HG02884 (cell line): ENCODE data around the gene ESPNL.
"Not testable (repeated sequence)": the region's sequence is repeated elsewhere in the genome, so short reads cannot be mapped to it uniquely, and the experiment has no call there.

Experiments
- ATAC-seq: cut with Tn5 transposase; IDR thresholded peaks from one replicate; pipeline ENCODE4 v1.9.1; 2021; ENCODE audit warnings: mild to moderate bottlenecking, moderate library complexity; ENCODE audit not compliant: unreplicated experiment

The ESPNL gene

DNA sequence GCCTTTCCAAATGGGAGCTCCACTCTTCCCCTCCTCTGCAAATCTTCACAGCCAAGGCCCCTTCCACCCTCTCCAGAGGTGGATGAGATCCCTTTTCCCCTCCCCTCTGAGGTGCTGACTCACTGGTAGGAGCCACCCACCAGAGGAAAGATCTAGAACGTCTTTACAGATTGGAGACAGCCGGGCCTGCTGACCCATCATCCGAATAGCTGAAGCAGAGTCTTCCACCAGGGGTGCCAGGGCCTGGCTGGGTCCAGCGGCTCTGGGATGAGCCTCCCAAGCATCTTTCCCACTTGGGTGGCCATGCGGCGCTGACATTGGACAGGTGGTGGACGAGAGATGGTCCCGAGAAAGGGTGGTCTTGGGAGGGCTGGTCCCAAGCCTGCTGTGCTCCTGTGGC, 67.6 kb downstream of the ESPNL start:
- ATAC-seq: no peak

DNA sequence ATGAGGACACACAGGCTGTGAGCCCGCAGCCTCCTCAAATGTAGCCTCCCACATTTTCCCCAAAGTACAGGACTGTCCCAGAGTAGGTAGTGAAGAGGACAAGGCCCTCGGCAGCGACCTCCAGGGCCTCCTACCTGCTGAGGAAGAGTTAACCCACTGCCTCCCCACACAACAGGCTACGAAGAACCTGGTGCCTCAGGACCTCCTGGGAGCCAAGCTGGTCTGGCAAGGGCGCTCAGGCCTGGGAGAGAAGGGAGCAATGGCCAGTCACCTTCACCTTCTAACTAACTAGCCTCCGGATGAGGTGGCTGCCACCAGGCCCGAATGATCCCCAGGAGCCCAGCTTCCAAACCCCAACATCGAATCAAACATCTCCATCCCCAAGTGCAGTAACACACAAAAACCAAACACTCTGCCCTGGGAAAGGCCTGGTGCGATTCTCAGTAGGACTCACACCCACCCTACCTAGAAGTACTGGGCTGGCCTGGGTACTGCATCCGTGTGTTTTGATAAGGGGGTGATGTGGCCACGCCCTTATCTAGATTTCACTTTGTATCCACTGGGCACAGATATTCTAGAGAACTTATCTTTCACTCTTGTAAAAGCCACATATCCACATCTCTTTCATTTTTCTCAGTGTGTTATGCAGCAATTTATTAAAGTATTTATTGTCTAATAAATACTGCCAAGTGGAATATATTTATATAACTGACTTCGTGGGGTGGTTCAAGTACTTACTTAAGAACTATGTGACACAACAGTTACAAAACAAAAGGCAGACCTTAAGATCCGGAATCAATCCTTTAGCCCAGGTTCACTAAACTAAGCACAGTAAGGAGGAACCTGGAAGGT, 68.3 kb downstream of the ESPNL start:
- ATAC-seq: no peak

DNA sequence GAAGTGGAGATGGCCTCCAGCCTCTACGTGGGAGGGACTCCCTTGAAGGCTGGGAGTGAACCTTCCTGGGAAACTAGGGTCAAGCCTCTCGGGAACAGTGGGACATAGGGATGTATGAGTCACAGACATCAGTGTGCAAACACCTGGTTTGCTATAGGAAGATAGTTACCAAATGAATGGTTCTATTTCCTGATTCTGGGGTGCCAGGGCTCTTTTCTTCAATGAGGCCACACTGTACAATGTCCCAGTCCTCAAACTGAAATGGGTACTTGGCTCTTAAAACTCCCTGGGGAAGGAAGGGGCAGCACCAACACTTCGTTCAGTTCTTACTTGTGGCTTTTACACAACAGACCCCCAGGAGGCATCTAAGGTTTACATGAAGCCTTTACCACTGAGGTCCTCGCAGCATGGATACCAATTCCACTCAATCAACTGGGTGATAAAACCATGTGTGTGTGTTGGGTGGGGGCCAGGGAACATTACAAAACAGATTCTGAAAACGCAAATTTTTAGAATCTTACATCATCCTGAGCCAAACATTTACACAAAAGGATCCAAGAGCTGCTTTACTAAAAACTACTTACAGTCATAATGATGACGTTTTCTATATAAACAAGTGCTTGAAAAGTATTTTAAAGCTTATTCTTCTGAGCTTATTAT, 69.0 kb downstream of the ESPNL start:
- ATAC-seq: no peak

DNA sequence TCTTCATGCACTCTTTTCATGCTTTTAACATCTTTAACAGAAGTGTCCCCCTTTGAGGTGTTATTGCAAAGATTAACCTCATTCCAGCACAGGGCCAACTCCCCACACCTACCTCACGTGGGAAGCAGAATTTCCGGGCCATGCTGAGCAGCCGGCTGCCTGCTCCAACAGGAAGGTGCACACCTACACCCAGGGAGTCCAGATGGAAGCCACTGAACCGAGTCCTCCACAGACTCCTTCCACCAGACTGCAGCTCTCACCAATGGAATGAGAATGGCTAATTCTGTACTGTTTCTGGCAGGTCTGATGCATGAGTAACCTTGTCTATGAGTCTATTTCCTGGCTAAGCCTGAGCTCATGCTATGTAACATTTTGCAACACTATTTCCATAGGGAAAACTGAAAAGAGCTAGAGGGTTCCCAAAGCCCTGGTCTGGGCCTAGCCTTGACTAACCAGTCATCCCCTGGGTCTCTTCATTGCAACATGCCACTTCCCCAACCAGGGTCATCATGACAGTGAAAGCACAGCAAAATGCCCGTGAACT, 69.6 kb downstream of the ESPNL start:
- ATAC-seq: no peak

DNA sequence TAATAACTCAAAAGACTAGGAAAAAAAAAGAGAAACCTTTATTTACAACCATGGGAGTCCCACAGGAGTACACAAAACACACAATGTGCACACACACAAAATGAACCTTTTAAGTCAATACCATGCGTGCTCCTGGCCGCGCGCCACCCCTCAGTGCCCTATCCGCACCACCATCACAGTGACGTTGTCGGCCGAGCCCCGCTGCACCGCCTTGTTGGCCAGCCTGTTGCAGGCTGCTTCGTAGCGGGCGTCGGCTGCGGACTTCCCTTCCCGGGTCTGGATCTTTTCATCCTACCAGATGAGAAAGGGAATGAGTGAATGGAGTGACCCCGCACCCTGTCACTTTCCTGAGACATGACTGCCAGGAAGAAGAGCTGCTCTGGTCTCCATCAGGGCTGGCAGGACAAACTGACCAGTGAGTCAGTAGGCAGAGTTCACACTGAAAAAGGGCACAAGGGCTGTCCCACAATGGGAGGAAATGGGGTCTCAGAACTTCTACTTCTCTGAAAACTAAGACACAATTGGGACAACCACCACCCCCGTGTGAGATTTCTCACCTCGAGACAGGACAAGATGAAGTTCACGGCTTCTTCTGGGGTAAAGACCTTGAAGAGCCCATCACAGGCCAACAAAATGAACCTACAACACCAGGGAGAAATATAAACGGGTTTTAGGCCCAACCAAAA, 70.4 kb downstream of the ESPNL start:
- no peak for ATAC-seq

DNA sequence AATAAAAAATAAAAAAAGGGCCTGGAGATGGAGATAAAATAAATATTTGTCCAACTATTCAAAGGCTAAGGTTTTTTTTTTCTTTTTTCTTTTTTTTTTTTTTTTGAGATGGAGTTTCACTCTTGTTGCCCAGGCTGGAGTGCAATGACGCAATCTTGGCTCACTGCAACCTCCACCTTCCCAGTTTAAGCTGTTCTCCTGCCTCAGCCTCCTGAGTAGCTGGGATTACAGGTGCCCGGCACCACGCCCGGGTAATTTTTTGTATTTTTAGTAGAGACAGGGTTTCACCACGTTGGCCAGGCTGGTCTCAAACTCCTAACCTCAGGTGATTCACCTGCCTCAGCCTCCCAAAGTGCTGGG, 70.9 kb downstream of the ESPNL start:
- ATAC-seq: not testable (repeated sequence)

DNA sequence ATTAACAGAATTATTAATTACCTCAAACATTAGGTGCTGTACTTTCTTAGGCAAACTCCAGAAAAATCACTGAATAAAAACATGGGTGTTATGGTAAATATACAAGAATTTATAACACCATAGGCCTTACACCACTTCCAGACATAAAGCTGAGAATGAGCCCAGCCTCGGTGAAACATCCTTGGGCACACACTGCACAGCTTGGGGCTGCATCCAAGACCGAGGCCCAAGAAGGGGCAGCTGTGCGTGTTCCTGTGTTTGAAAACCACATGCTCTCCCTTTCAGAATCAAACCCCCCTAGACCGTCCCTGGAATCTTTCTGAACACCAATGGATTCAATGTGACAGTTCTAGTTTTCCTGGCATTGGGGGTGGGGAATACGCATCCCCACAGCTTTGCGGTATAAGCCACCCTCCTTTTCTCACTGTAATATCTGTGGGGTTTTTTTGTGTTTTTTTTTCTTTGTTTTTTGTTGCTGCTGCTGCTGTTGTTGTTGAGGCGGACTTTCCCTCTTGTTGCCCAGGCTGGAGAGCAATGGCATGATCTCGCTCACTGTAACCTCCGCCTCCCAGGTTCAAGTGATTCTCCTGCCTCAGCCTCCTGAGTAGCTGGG, 71.5 kb downstream of the ESPNL start:
- ATAC-seq: no peak

DNA sequence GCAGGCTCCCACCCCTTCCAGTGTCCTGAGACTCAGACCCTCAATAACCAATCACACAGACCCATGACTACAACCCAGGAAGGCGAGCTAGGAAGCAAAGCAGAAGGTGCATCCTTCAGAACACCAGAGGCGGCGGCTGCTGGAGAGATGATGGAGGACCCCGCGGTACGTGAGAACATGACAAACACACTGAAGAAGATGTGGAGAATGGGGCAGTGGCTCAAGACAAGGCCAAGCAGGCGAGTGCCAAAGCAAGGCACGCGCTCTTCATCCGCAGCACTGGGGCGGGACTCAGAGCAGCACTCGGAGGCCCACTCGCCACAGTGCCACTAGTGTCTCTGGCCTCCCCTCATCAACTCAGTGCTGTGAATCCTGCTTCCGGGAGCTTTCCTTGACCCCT, 72.3 kb downstream of the ESPNL start:
- no peak for ATAC-seq

DNA sequence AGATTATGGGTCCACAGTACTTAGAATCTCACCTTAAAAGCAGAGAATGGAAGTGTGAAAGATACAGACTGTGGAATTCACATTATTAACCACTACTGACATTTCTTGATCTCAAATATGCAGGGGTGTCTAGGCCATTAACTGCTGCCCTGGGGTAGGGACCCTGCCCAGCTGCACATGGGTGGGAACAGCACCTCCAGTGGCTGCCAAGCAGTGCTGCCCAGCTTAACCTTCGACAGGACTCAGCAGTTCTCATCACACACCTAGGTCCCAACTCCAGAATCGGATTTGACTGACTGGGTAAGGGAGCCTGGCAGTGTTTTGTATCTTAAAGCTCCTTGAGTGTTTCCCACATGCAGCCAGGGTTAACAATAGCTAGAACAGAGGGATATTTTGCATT, 73.6 kb downstream of the ESPNL start:
- no peak for ATAC-seq

DNA sequence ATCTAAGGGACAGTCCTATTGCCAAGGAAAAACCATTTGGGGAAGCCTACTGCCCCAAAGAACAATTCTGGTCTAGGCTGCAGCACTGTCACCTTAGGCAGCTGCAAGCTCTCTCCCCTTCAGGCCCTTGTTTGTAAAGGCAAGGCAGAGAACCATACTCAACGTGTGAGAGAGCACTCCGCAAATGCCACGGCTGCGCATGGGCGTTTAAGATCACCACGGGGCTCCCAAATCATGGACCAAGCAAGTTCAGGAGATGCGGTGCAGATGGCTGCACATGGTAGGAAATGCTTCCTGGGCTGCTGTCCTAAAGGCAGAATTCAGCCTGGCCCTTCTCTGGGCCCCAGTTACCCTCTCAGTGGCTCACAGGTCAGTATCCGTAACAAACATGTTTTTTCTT, 74.2 kb downstream of the ESPNL start:
- no peak for ATAC-seq

DNA sequence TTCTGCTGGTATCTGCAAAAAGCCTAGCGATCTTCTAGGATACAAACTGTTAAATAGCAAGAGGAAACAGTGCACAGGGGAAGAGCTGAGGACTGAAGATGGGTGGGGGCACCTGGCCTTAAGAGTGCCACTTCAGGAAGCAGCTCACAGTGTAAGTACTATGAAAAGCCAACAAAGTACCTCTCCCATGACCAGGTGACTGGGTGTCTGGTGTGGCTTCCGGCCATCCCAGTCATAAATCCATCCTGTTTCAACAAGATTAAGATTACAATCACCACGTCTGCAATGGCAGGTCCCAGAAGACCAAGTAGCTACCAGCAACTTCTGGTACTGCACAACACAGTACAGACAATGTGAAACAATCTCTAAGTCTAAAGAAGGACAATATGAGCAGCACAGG, 74.6 kb downstream of the ESPNL start:
- no peak for ATAC-seq

DNA sequence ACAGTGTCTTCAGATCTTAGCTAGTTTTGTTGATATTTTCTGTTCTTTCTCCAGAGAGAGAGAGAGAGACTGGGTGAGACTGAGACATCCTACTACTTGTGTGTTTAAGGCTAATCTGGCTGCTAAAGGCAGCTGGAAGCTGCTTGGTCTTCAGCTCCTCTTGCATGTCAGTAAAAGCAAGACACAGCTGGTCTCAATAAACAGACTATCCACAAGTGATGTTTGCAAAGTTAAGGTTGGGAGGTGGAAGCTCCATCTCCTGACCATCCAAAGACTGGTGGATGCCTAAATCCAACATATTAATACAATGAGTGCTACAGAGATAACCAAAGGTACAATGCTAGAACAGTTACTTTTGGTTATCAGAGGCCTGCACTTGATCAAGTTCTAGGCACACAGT, 76.5 kb downstream of the ESPNL start:
- no peak for ATAC-seq

DNA sequence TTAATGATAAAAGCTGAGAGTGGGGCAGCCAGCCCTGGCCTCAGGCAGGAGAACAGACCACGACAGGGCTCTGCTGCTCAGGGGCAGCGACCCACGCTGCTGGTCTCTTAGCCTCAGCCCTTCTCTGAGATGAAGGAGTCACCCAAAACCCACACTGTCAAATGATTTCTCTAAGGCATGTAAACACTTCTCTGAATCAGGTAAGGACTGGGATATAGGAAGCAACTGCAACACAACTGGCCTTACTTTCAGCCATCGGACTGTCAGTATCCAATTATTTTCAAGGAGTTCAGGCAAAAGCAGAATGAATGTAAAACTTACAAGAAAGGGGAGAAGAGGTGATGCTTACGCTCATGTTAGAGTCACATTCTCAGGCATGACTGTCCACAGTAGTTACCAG, 80.4 kb downstream of the ESPNL start:
- ATAC-seq: no peak

DNA sequence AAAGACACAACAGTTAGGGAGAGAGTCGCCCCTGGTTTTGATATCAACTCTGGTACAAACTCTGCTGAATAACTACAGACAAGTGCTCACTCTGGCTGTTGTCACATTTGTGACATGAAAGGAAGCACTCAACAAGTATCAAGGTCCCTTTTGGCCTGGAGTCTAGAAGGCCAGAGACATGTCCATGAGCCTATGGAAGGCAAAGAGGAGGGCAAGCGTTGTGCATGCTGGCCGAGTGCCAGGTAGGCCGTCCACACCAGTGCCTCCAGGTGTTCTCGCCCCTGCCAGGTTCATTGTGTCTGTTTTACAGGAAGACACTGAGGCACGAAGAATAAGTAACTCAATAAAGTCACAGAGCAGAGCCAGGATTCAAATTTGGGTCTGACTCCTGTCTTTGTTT, 82.2 kb downstream of the ESPNL start:
- no peak for ATAC-seq
